Hepatocyte (in vitro differentiated cells): ENCODE measurements around the gene CENPA. TPM values are rescaled to one million over a fixed set of nuclear protein-coding genes. Genes with fewer than 3 reads are reported as not detected.

ENCODE experiments used
- DNase-seq: peaks from one replicate; pipeline ENCODE4 v3.0.0-alpha.2; 2016; ENCODE audit warnings: low spot score
- H2AFZ ChIP-seq: fragments of 200-600 bp; sonication (generic); 2 replicates; pipeline ENCODE4 v1.6.0; 2016; ENCODE audit warnings: antibody characterized with exemption, mild to moderate bottlenecking
- H3K27ac ChIP-seq: fragments of 200-600 bp; sonication (generic); 2 replicates; pipeline ENCODE4 v1.5.1; 2016; ENCODE audit warnings: mild to moderate bottlenecking
- H3K27me3 ChIP-seq: fragments of 200-600 bp; sonication (generic); 2 replicates; pipeline ENCODE4 v1.6.1; 2016
- H3K36me3 ChIP-seq: fragments of 200-600 bp; sonication (generic); replicated peaks from 2 replicates; pipeline ENCODE4 v1.5.1; 2016; ENCODE audit warnings: low read depth; ENCODE audit not compliant: insufficient read depth
- H3K4me1 ChIP-seq: fragments of 200-600 bp; sonication (generic); 2 replicates; pipeline ENCODE4 v1.5.1; 2016; ENCODE audit warnings: mild to moderate bottlenecking, moderate library complexity; ENCODE audit not compliant: insufficient read depth
- H3K4me2 ChIP-seq: fragments of 200-600 bp; sonication (generic); 2 replicates; pipeline ENCODE4 v1.6.0; 2016
- H3K4me3 ChIP-seq: fragments of 200-600 bp; sonication (generic); 2 replicates; pipeline ENCODE4 v1.5.1; 2016; ENCODE audit warnings: mild to moderate bottlenecking
- H3K79me2 ChIP-seq: fragments of 200-600 bp; sonication (generic); 2 replicates; pipeline ENCODE4 v1.6.0; 2017; ENCODE audit warnings: mild to moderate bottlenecking
- H3K9me2 ChIP-seq: fragments of 200-600 bp; sonication (generic); replicated peaks from 2 replicates; pipeline ENCODE4 v1.6.0; 2017; ENCODE audit warnings: mild to moderate bottlenecking; ENCODE audit not compliant: insufficient read depth
- H3K9me3 ChIP-seq: fragments of 200-600 bp; sonication (generic); 2 replicates; pipeline ENCODE4 v1.5.1; 2016; ENCODE audit warnings: low read depth, mild to moderate bottlenecking
- H4K20me1 ChIP-seq: fragments of 200-600 bp; sonication (generic); 2 replicates; pipeline ENCODE4 v1.6.0; 2016; ENCODE audit warnings: mild to moderate bottlenecking; ENCODE audit not compliant: insufficient read depth, poor library complexity, severe bottlenecking
- EZH2 ChIP-seq: fragments of 200-600 bp; sonication (generic); IDR thresholded peaks from 2 replicates; pipeline ENCODE4 v1.6.1; 2016; ENCODE audit warnings: antibody characterized with exemption, mild to moderate bottlenecking, borderline replicate concordance
- EZH2phosphoT487 ChIP-seq: fragments of 200-600 bp; sonication (generic); IDR thresholded peaks from one replicate; pipeline ENCODE4 v1.6.1; 2018; ENCODE audit warnings: antibody characterized with exemption, mild to moderate bottlenecking, low read depth, moderate library complexity; ENCODE audit not compliant: unreplicated experiment, severe bottlenecking
- WGBS: methylation state at CpG from one replicate; pipeline ENCODE4 v1.1.6; 2016; ENCODE audit warnings: low lambda C conversion rate; ENCODE audit errors: missing lambda C conversion rate; 5-methylcytosine and 5-hydroxymethylcytosine counted together
- polyA plus RNA-seq: library from polyadenylated mRNA; unstranded; fragments of >200 nt; fragmentation: Nextera tagmentation; extraction: Ambion mirVana; gene quantifications from 2 replicates; pipeline ENCODE4 v1.2.1, GENCODE V29; 2016
- total RNA-seq: library from RNA; depleted of rRNA; stranded (reverse); fragments of >200 nt; gene quantifications from 2 replicates; pipeline ENCODE4 v1.2.3, GENCODE V29; 2014
- TF ChIP-seq, protein P1 (sequence below): fragments of 200-600 bp; sonication (generic); IDR thresholded peaks from 2 replicates; pipeline ENCODE4 v1.5.1; 2016; ENCODE audit warnings: antibody characterized with exemption, mild to moderate bottlenecking; ENCODE audit not compliant: poor library complexity

The CENPA gene
- 1.7 and 3.1 TPM in 2 replicates for total RNA-seq
- 5.5 and 5.6 TPM in 2 replicates for polyA plus RNA-seq

DNA sequence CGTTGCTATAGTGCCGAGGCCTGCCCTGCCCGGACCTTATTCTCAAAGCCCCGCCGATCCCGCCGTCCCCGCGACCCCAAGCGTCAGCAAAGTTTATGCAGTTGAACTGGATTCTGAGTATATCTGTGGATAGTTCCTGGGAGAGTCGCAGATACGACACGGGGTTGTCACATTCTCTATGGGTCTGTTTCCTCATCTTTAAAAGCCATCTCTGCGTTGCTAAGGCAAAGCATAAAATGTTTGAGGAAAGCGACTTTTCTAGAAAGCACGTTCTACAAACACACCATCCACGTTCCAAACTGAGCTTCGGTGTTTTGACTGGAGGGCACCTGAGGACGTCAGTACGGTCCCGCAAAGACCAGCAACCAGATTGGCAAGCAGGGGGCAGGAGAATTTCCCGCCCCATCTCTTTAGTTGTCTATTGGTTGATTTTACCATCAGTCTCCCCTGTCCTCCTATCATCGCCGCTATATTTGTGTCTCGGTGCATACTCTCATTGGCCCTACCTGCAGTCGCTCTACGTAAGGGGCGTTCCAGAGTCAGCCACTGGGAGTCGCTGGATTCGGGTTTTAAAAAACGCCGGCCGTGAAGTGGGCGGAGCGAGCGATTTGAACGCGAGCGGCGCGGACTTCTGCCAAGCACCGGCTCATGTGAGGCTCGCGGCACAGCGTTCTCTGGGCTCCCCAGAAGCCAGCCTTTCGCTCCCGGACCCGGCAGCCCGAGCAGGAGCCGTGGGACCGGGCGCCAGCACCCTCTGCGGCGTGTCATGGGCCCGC is at the start of gene CENPA:
CENPA (plus strand) TSS at position 626 of the 776 bp plus-strand sequence; CDS start at position 767, 141 bp downstream.
- TF ChIP-seq EZH2 = no peak
- TF ChIP-seq, protein P1, sequence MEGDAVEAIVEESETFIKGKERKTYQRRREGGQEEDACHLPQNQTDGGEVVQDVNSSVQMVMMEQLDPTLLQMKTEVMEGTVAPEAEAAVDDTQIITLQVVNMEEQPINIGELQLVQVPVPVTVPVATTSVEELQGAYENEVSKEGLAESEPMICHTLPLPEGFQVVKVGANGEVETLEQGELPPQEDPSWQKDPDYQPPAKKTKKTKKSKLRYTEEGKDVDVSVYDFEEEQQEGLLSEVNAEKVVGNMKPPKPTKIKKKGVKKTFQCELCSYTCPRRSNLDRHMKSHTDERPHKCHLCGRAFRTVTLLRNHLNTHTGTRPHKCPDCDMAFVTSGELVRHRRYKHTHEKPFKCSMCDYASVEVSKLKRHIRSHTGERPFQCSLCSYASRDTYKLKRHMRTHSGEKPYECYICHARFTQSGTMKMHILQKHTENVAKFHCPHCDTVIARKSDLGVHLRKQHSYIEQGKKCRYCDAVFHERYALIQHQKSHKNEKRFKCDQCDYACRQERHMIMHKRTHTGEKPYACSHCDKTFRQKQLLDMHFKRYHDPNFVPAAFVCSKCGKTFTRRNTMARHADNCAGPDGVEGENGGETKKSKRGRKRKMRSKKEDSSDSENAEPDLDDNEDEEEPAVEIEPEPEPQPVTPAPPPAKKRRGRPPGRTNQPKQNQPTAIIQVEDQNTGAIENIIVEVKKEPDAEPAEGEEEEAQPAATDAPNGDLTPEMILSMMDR = peak; percentile 4
- TF ChIP-seq EZH2phosphoT487 = no peak
- Histone ChIP-seq H3K79me2 (peaks cover 15% of the 10 kb centered on the region), H3K9me3 (no peaks in the 10 kb centered on the region), H3K36me3 (no peaks in the 10 kb centered on the region), H3K27me3 (no peaks in the 10 kb centered on the region), H3K27ac (peak within 1 kb of the TSS; percentile 10), H4K20me1 (no peaks in the 10 kb centered on the region), H3K4me3 (peak within 1 kb of the TSS; percentile 18), H3K9me2 (no peaks in the 10 kb centered on the region), H3K4me1 (peaks cover 5% of the 10 kb centered on the region), H3K4me2 (peak within 1 kb of the TSS; percentile 83), H2AFZ (peak within 1 kb of the TSS; percentile 34)
- peak; percentile 98 for DNase-seq
- WGBS = 1% methylated on average over 55 of the region's 55 CpGs

DNA sequence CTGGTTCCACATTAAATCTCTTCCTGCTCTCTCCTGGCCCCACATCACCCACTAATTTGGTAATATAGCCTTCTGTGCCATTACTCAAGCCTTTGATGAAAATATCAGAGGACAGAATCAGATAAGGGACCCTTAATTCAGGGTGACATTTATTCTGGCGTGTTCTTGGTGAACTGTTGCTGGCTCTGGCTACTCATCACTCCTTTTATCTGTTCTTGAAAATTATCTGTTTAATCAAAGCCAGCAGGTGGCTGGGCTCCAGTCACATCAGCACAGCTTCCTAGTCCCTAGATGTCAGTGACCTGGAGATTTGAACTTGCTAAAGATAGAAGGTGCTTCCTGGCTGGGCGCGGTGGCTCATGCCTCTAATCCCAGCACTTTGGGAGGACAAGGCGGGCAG is 48.6 kb upstream of the CENPA start:
- no peak overlapping the region for H3K4me2 ChIP-seq
- WGBS = 68% methylated on average over 4 of the region's 4 CpGs
- TF ChIP-seq, protein P1 = no peak
- no peak for TF ChIP-seq EZH2
- no peak for TF ChIP-seq EZH2phosphoT487
- H3K36me3 ChIP-seq = no peaks in the 10 kb centered on the region
- H3K4me3 ChIP-seq = no peak overlapping the region
- no peak overlapping the region for H2AFZ ChIP-seq
- H3K27ac ChIP-seq = no peak overlapping the region
- no peak for DNase-seq
- no peaks in the 10 kb centered on the region for H3K27me3 ChIP-seq
- no peaks in the 10 kb centered on the region for H3K9me2 ChIP-seq
- no peaks in the 10 kb centered on the region for H3K4me1 ChIP-seq
- H4K20me1 ChIP-seq = no peaks in the 10 kb centered on the region
- no peaks in the 10 kb centered on the region for H3K79me2 ChIP-seq
- no peaks in the 10 kb centered on the region for H3K9me3 ChIP-seq

DNA sequence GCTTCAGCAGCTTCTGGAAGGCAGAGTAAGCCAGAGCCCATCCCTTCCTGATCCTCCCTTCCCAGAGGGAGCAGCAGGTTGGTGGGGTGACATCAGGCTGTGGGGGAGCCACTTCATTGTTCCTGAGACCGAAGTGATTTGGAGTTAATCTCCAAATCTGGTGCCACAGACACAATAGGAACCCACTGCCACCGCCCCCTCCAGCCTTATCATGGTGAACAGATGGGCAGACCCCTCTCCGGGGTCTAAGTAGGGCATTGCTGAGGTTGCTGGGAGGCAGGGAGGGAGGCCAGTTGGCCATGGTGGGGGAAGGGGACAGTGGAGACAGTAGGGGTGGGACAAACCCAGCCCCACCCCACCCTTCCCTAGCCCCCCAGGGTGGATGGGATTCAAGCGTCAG is 47.4 kb upstream of the CENPA start:
- TF ChIP-seq, protein P1 = no peak
- TF ChIP-seq EZH2phosphoT487 (no peak), EZH2 (no peak)
- no peak overlapping the region for H3K4me2 ChIP-seq
- H3K27me3 ChIP-seq = no peaks in the 10 kb centered on the region
- H2AFZ ChIP-seq = no peak overlapping the region
- H3K9me2 ChIP-seq = no peaks in the 10 kb centered on the region
- H3K9me3 ChIP-seq = no peaks in the 10 kb centered on the region
- 94% methylated on average over 3 of the region's 4 CpGs for WGBS
- no peaks in the 10 kb centered on the region for H3K4me1 ChIP-seq
- H3K4me3 ChIP-seq = no peak overlapping the region
- no peak overlapping the region for H3K27ac ChIP-seq
- H3K36me3 ChIP-seq = no peaks in the 10 kb centered on the region
- H4K20me1 ChIP-seq = no peaks in the 10 kb centered on the region
- H3K79me2 ChIP-seq = no peaks in the 10 kb centered on the region
- DNase-seq = no peak
